Activated T-cell treated with anti-CD3 and anti-CD28 coated beads for 4 hours (primary cell): ENCODE measurements around the gene AP1M1.
"Not testable (repeated sequence)": the region's sequence is repeated elsewhere in the genome, so short reads cannot be mapped to it uniquely, and the experiment has no call there.

Experiments used
- DNase-seq: peaks from one replicate; pipeline ENCODE4 v3.0.0-alpha.2; 2020

Gene AP1M1

DNA sequence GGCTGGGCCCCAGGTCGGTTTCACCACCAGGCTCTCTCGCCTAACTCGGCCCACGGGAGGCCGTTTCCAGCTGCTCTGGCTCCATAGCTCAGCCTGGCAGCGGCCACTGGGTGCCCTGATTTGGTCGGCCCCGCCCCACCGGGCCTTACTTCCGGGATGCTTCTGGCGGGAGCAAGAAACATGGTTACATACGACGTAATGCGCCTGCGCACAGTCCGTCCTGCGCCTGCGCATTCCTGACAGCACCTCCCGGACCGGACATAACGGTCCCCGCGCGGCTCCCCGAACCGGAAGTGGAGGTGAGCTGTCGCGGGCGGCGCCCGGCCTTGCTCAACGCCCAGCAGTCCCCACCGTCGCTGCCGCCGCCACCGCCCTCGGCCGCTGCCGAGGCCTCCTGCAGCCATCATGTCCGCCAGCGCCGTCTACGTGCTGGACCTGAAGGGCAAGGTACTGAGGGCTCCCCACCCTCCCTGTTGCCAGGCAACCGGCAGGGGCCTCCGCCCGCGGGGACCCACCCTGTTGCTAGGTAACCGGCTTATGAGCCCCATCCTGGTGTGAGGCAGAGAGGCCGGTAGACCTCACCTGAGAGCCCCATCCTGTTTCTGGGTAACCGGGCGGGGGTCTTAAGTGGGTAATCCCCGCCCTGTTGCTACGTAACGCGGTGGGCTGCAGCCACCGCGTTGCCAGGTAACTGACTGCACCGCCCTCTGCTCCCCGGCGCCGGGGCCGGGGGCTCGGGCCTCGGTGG lies at the start of gene AP1M1:
Gene AP1M1 (plus strand): TSS at position 290 of the 748 bp plus-strand sequence. CDS start 116 bp downstream, at position 406.
- DNase-seq, result peak; percentile 98

DNA sequence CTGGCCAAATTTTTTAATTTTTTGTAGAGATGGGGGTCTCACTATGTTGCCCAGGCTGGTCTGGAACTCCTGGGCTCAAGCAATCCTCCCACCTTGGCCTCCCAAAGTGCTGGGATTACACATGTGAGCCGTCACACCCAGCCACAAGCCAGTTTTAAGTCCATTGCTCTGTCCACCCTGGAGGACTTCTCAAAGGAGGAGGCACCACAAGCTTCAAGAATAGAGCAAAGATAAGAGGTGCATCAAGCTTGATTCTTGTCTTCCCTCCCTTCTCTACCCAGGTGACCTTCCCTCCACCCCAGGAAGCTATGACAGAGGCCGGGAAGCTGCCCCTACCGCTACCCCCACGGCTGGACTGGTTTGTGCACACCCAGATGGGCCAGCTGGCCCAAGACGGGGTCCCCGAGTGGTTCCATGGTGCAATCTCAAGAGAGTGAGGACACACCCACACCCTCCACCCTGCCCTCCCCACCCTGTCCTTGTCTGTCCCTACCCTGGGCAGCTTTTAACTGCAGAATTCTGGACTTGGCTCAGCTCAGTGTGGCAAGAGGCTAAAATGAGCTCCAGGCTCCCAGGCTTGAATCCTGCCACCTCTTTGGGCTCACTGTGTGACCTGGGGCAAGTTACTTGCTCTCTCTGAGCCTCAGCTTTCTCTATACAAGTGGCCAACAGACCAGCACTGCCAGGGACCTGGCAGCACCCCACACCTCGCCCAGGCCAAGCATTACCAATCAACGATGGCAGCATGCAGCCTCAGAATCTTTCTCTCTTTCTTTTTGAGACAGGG lies 49.1 kb upstream of the AP1M1 start:
- no peak for DNase-seq

DNA sequence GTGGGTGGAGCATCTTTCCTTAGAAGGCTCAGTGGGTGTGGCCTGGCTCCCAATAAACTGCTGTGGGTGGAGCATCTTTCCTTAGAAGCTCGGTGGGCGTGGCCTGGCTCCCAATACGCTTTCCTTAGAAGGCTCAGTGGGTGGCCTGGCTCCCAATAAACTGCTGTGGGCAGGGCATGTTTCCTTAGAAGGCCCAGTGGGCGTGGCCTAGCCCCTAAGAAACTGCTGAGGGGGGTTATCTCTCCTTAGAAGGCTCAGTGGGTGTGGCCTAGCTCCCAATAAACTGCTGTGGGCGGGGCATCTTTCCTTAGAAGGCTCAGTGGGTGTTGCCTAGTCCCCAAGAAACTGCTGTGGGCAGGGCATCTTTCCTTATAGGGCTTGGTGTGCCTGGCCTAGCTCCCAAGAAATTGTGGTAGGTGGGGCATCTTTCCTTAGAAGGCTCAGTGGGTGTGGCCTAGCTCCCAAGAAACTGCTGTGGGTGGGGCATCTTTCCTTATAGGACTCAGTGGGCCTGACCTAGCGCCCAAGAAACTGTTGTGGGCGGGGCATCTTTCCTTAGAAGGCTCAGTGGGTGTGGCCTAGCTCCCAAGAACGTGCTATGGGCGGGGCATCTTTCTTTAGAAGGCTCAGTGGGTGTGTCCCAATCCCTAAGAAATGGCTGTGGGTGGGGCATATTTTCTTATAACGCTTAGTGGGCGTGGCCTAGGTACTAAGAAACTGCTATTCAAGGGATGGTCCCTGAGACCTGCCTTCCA lies 44.0 kb upstream of the AP1M1 start:
- no peak for DNase-seq

DNA sequence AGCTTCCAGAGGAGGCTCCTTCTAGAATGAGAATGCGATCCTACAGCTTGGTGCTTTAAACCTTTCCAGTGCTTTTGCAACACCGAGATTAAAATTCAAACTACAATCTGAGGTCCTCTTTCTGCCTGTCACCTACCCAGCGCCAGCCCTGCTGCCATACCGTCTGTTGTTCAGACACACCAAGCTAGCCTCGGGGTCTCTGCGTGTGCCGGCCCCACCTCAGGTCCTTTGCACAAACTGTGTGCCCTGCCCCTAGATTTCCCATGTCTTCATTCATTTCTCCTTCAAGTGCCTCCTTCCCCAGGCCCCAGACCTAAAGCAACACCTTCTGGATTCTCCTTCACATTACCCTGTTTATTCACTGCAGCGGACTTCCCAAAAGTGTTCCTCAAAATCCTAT lies 43.2 kb upstream of the AP1M1 start:
- DNase-seq, result no peak

DNA sequence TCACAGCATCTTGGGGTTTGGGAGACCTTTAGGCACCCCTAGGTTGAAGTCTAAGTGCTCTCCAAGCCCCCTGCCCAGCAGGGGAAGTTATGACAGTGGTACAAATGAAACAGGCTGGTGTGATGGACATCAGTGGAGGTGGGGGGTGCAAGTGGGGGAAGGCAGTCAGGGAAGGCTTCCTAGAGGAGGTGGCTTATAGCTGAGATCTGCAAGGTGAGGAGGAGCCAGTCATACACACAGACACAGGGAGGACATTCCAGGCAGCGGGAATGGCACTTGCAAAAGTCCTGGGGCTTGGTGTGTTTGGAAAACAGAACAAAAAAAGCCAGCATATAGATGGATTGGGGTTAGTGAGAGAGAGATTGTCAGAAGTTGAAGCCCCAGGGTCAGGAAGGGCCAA lies 42.6 kb upstream of the AP1M1 start:
- no peak for DNase-seq

DNA sequence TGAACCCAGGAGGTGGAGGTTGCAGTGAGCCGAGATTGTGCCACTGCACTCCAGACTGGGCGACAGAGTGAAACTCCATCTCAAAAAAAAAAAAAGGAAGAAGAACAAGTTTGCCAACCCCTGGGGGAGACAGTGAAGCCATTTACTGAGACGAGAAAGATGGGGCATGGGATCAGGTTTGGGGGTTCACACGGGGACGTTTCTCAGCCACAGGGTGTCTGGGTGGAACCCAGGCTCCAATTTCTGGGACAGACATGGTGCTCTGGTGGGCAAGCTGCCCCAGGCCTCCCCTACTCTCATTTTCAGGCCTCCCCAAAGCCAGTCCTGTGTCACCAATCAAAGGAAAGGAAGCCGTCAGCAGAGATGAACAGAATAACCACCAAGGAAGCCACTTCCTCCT lies 40.8 kb upstream of the AP1M1 start:
- no peak for DNase-seq

DNA sequence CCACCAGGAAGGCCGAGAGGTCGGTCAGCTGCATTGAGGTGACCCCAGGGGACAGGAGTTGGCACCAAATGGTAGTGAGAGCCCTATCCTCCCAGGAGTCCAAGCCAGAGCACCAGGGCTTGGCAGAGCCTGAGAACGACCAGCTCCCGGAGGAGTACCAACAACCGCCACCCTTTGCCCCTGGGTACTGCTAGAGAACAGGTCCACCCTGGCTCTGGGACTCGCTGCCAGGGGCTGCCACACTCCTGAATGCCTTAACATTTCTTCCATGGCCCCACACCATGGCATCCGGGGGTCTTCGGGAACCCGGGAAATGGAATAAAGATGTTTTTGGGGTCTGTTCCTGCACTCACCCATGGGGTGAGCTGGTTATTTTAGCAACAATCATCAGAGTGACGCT lies 40.1 kb upstream of the AP1M1 start:
- no peak for DNase-seq

DNA sequence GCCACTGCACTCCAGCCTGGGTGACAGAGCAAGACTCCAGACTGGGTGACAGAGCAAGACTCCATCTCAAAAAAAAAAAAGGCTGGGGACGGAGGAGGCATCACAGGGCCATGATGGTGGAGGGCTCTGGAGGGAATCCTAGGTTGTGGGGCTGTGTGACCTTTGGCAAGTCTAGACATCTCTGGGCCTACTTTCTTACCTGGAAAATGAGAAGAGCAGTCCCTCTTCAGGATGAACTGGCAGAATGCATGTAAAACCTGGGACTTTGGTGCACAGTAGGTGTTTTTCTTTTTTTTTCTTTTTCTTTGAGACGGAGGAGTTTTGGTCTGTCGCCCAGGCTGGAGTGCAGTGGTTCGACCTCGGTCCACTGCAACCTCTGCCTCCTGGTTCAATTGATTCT lies 38.1 kb upstream of the AP1M1 start:
- DNase-seq, result no peak

DNA sequence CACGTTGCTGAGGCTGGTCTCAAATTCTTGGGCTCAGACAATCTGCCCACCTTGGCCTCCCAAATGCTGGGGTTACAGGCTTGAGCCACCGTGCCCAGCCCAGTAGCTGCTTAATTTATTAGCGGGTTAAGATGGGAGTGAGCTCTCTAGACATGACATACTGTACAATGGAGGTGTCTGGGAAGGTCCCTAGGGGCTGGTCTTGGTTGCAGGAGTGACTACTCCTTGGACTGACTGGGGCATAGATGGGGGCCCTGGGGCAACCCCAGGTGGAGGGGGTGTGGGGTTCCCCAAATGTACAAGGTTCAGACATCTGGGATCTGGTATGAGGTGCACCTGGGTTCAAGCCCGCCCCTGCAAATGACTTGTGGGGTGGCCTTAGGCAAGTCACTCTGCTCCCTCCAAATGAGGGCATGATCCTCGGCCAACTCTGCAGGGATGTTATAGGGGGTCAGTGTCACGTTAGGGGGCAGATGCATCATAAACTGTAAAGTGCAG lies 37.2 kb upstream of the AP1M1 start:
- no peak for DNase-seq

DNA sequence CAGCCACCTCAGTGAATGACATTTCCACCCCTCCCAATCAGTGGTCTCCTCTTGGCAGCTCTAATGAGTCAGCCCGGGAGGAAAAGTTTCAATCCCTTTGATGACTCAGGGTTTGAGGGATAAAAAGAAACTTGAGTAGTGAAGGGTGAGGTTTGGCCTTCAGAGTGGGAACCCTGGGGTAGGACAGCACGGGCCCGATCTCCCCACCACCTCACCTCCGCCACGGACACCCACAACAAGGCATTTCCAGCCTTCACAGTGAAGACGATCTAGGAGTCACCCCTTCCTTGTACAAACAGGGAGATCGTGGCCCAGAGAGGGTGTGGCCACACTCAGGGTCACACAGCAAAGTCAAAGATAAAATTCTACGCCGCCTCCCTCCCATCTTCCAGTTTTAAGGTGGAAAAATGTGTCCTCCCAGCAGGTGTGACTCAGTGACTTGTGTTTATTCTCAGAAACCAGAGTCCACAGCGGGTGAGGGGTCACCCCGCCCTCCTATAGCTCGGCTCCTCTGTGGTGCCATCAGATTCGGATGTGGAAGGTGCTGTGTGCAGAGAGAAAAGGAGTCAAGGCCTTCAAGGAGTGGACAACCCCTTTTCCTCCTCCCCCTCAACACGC lies 36.7 kb upstream of the AP1M1 start:
- no peak for DNase-seq

DNA sequence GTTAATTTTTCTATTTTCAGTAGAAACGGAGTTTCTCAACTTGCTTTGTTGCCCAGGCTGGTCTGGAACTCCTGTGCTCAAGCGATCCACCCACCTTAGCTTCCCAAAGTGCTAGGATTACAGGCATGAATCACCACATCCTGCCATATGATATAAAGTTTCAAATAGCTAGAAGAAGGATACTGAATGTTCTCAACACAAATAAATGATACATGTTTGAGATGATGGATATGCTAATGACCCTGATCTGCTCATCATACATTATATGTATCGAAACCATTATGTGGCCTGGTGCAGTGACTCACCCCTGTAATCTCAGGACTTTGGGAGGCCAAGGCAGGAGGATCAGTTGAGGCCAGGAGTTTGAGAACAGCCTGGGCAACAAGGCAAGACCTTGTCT lies 35.9 kb upstream of the AP1M1 start:
- DNase-seq, result no peak

DNA sequence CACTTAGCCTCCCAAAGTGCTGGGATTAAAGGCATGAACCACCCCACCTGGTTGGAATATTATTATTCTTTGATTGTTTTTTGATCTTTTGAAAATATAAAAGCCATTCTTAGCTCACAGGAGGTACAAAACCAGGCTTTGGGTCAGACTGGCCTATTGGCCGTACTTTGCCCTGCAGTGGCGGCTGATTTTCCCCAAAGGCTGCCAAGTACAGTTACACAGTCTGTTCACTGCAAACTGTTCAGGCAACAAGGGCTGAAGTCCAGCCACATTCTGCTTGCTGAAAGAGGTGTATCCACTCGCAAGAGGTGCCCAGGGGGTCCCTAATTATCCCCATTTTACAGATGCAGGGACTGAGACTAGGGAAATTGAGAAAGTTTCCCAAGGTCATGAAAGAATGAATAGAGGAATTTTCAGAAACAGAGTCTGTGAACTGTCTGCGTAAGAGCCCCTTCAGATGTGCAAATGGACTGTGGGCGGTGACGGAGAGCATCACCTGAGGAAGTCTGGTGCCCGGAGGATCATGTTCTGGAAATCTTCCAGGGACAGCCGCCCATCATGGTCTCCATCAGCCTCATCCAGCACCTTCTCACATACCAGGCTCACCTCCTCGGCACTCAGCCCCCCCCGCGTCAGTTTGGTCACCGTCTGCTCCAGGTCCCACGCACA lies 33.4 kb upstream of the AP1M1 start:
- DNase-seq, result no peak

DNA sequence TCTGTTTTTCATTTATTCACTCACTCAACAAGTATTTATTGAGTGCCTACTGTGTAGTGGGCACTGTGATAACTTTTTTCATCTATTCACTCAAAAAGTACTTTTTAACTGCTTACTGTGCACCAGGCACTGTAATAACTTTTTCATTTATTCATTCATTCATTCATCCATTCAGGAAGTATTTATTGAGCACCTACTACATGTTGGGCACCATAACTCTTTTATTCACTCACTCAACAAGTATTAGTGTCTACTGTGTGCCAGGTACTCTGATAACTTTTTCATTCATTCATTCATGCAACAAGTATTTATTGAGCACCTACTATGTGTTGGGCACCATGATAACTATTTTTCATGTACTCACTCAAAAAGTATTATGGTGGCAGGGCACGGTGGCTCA lies 31.3 kb upstream of the AP1M1 start:
- no peak for DNase-seq

DNA sequence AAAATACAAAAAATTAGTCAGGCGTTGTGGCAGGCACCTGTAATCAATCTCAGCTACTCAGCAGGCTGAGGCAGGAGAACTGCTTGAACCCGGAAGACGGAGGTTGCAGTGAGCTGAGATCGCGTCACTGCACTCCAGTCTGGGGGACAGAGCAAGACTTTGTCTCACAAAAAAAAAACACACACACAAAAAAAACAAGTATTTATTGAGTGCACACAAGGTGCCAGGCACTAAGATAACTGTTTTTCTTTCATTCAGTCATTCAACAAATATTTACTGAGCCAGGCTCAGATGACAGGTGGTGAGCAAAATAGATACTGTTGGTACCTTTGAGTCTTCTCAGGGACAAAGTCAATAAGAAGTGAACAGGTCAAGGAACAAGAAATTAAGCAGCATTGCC lies 30.7 kb upstream of the AP1M1 start:
- no peak for DNase-seq

DNA sequence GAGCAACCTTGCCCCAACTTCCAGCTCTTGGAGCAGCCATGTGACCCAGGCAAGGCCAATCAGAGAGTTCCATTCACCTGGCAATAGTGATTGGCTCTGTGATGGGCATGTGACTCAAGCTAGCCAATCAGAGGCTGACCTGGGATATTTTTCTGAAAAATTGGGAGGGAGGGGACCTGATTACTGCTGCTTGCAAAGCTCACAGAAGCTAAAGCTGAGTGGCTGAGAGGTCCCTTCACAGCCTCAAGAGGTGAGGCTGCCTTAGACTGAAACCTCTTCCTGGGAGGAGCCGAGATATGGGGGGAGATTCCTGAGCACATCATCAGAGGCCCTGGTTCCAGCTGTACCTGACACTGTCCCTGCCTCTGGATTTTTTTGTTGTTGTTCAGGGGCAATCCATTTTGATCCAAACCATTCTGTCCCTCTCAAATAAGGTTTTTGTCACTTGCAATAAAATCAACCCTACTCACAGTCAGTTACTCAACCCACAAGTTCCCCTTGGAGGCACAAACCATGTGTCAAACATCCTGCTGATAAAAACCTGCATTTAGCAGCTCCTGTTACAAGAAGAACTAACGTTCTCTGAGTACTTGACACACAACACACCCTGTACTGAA lies 29.1 kb upstream of the AP1M1 start:
- DNase-seq, result no peak

DNA sequence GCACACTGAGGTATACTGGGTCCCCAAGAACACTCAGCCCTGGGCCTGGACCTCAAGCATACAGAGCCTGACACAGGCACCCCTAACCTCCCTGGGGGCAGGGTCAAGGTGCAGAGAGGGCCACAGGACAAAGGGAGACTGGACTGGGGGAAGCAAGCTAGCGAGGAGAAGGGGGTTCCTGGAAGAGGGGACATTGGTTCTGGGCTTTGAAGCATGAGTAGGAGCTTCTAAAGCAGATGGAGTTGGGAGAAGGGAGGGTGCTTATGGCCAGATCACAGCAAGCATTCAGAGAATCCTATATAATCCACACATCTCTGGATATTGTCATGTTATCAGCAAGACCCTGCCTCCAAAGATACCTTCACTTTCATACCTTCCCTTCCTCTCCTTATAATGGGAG lies 27.6 kb upstream of the AP1M1 start:
- no peak for DNase-seq

DNA sequence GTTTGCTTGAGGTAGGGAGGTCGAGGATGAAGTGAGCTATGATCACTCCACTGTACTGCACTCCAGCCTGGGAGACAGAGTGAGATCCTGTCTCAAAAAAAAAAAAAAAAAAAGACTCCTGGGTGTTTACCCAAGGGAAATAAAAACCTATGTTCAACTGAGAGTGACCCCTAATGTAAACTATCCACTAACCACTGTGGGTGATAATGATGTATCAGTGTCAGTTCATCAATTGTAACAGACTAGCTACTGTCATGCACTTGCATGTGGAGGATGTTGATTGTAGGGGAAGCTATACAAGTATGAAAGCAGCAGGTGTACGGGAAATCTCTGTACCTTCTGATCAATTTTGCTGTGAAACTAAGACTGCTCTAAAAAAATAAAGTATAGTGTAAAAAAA lies 21.8 kb upstream of the AP1M1 start:
- no peak for DNase-seq

DNA sequence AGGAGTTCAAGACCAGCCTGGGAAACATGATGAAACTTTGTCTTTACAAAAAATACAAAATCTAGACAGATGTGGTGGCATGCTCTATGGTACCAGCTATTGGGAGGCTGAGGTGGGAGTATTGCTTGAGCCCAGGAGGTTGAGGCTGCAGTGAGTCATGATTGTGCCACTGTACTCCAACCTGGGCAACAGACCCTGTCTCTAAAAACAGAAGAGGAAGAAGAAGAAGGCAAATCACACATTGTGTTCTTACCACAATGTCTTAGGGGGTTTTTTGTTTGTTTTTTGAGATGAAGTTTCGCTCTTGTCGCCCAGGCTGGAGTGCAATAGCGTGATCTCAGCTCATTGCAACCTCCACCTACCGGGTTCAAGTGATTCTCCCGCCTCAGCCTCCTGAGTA lies 18.8 kb upstream of the AP1M1 start:
- DNase-seq, result not testable (repeated sequence)

DNA sequence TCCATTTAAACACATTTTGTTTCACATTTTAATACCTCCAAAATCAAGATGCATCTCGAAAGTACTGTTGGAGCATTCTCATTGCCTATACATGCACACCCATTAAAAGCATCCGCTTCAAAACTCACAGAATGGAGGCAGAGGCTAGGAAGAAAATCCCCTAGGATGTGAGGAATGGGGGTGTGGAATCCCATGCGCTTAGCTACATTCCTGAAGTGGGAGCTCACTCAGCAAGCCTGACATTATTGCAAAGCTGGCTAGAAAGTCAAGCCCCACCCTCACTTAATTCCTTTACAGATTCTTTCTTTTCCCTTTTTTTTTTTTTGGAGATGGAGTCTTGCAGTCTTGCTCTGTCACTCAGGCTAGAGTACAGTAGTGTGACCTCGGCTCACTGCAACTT lies 17.1 kb upstream of the AP1M1 start:
- no peak for DNase-seq

DNA sequence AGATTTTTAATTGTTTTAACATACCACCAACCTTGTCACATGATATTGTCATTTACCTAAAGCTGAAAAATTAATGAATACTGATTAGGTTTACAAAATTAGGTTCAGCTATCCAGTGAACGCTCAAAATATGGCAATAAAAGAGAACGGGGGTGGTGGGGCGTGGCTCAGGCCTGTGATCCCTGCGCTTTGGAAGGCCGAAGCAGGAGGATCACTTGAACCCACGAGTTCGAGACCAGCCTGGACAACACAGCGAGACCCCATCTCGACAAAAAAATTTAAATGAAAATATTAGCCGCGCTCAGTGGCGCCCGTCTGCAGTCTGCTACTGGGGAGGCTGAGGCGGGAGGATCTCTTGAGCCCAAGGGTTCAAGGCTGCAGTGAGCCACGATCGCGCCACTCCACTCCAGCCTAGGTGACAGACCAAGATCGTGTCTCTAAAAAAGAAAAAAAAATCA lies 13.0 kb upstream of the AP1M1 start:
- DNase-seq, result no peak

DNA sequence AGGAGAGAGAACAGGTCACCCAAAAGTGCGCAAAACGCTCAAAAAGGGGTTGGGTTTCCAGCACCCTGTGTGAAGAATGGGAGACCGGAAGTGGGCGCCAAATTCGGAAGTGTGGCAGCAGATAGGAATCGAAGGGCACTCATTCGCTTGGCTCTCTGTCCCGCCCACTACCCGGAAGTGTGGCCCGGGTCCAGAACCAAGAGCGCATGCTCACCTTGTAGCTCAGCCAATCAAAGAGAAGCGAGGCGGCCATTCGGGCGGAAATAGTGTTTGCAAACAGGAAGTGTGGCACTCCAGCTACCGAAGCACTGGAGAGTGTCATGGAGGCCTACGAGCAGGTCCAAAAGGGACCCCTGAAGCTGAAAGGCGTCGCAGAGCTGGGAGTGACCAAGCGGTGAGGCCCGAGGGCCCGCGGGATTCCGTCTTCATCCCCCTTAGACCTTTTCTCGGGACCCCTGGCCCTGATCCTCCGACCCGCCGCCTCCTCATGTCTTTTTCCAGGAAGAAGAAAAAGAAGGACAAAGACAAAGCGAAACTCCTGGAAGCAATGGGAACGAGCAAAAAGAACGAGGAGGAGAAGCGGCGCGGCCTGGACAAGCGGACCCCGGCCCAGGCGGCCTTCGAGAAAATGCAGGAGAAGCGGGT lies 12.5 kb upstream of the AP1M1 start, which contains the start of gene FAM32A:
Gene FAM32A (plus strand): TSS at position 288 of the 645 bp plus-strand sequence. CDS start 33 bp downstream, at position 321.
- DNase-seq, result peak; percentile 99
